Fibroblast of the aortic adventitia (primary cell): Measurements from ENCODE around the gene CREB3L2. TPM values are rescaled to one million over a fixed set of nuclear protein-coding genes. Genes with fewer than 3 reads are reported as not detected.

Source experiments
- DNase-seq: peaks from one replicate; pipeline ENCODE4 v3.0.0-alpha.2; 2010; ENCODE audit warnings: low read depth
- H3K4me3 ChIP-seq: 2 replicates; pipeline ENCODE4 v1.5.1; 2011; ENCODE audit warnings: low read depth, mild to moderate bottlenecking, control low read depth, low read length, moderate library complexity
- CTCF ChIP-seq: IDR thresholded peaks from 2 replicates; pipeline ENCODE4 v1.5.1; 2011; ENCODE audit warnings: mild to moderate bottlenecking, low read length, control low read depth, inconsistent platforms; ENCODE audit not compliant: insufficient read depth
- total RNA-seq: library from RNA; depleted of rRNA; stranded (reverse); fragments of >200 nt; gene quantifications from 2 replicates; pipeline ENCODE4 v1.2.3, GENCODE V29; 2012; ENCODE audit warnings: low replicate concordance

The CREB3L2 gene
- total RNA-seq, 1 donor: 36.8 TPM

- TF ChIP-seq CTCF: no peak
- no peak for DNase-seq
- H3K4me3 ChIP-seq: no peak overlapping the region
Observed at GRCh38 chr7:137967143-137968018, 34.5 kb downstream of the CREB3L2 start.

- TF ChIP-seq CTCF: no peak
- no peak overlapping the region for H3K4me3 ChIP-seq
- DNase-seq: no peak
Observed at GRCh38 chr7:137966641-137967142, 35.2 kb downstream of the CREB3L2 start.

GRCh38 chr7:137965942-137966640 is 35.8 kb downstream of the CREB3L2 start:
- H3K4me3 ChIP-seq: no peak overlapping the region
- DNase-seq: no peak
- TF ChIP-seq CTCF: peak; percentile 30

GRCh38 chr7:137964824-137965545 is 36.9 kb downstream of the CREB3L2 start:
- no peak for DNase-seq
- H3K4me3 ChIP-seq: no peak overlapping the region
- TF ChIP-seq CTCF: no peak

GRCh38 chr7:137962875-137963507 is 38.9 kb downstream of the CREB3L2 start:
- no peak for DNase-seq
- no peak for TF ChIP-seq CTCF
- no peak overlapping the region for H3K4me3 ChIP-seq

- no peak for DNase-seq
- H3K4me3 ChIP-seq: no peak overlapping the region
Observed at GRCh38 chr7:137962491-137962874, 39.4 kb downstream of the CREB3L2 start.

More at GRCh38 chr7:137962491-137962874, 39.4 kb downstream of the CREB3L2 start:
- TF ChIP-seq CTCF: no peak
